Measurements from ENCODE around the gene KIAA0753. TPM values are rescaled to one million over a fixed set of nuclear protein-coding genes. Genes with fewer than 3 reads are reported as not detected.

The KIAA0753 gene
- total and polyA plus RNA-seq, 9 donors: 12.1 to 32.3 (median 19.2) TPM

- DNase-seq: no peak
- H3K9me3 ChIP-seq: no peaks in the 10 kb centered on the region
- intact Hi-C loops (cut with DNase I): loop anchor here in 1 of 4 donors (10.0 kb wide), 1 partner anchor 158 kb away; no protein-coding TSS in a partner anchor
- peaks cover 3% of the 10 kb centered on the region for H3K4me1 ChIP-seq (ENCODE audit: insufficient read depth)
- TF ChIP-seq EP300 (IDR thresholded peaks at IDR 0.05) (no peak), POLR2A (IDR thresholded peaks at IDR 0.05) (no peak)
- TF ChIP-seq, protein P1, sequence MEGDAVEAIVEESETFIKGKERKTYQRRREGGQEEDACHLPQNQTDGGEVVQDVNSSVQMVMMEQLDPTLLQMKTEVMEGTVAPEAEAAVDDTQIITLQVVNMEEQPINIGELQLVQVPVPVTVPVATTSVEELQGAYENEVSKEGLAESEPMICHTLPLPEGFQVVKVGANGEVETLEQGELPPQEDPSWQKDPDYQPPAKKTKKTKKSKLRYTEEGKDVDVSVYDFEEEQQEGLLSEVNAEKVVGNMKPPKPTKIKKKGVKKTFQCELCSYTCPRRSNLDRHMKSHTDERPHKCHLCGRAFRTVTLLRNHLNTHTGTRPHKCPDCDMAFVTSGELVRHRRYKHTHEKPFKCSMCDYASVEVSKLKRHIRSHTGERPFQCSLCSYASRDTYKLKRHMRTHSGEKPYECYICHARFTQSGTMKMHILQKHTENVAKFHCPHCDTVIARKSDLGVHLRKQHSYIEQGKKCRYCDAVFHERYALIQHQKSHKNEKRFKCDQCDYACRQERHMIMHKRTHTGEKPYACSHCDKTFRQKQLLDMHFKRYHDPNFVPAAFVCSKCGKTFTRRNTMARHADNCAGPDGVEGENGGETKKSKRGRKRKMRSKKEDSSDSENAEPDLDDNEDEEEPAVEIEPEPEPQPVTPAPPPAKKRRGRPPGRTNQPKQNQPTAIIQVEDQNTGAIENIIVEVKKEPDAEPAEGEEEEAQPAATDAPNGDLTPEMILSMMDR (IDR thresholded peaks at IDR 0.05): no peak
- H3K4me3 ChIP-seq: no peak overlapping the region
- H3K27me3 ChIP-seq: no peaks in the 10 kb centered on the region
- WGBS, 3 donors: 94 to 95% (median 94%) methylated on average over 3 of the region's 3 CpGs
- no peaks in the 10 kb centered on the region for H3K36me3 ChIP-seq
- H3K27ac ChIP-seq: no peak overlapping the region
Observed at GRCh38 chr17:6633263-6633662, 7.2 kb downstream of the KIAA0753 start.

GRCh38 chr17:6632530-6632929, 8.0 kb downstream of the KIAA0753 start:
- H3K36me3 ChIP-seq: no peaks in the 10 kb centered on the region
- no peaks in the 10 kb centered on the region for H3K9me3 ChIP-seq
- DNase-seq: no peak
- no peak overlapping the region for H3K27ac ChIP-seq
- intact Hi-C loops (cut with DNase I): loop anchor here in 1 of 4 donors (10.0 kb wide), 1 partner anchor 158 kb away; no protein-coding TSS in a partner anchor
- TF ChIP-seq POLR2A (IDR thresholded peaks at IDR 0.05) (no peak), EP300 (IDR thresholded peaks at IDR 0.05) (no peak)
- TF ChIP-seq, protein P1 (IDR thresholded peaks at IDR 0.05): no peak
- no peaks in the 10 kb centered on the region for H3K4me1 ChIP-seq (ENCODE audit: insufficient read depth)
- H3K27me3 ChIP-seq: no peaks in the 10 kb centered on the region
- H3K4me3 ChIP-seq: no peak overlapping the region

- Histone ChIP-seq H3K36me3 (no peaks in the 10 kb centered on the region), H3K27me3 (no peaks in the 10 kb centered on the region), H3K27ac (no peak overlapping the region), H3K4me3 (no peak overlapping the region), H3K9me3 (no peaks in the 10 kb centered on the region), H3K4me1 (ENCODE audit: insufficient read depth) (no peaks in the 10 kb centered on the region)
- 95 to 100% (median 100%) methylated on average over 1 of the region's 1 CpG for WGBS, 3 donors
- no peak for DNase-seq
- TF ChIP-seq POLR2A (IDR thresholded peaks at IDR 0.05) (no peak), EP300 (IDR thresholded peaks at IDR 0.05) (no peak)
- TF ChIP-seq, protein P1 (IDR thresholded peaks at IDR 0.05): no peak
- intact Hi-C loops (cut with DNase I): loop anchor here in 1 of 4 donors (10.0 kb wide), 1 partner anchor 156 kb away; no protein-coding TSS in a partner anchor
Observed at GRCh38 chr17:6630390-6630789, 10.1 kb downstream of the KIAA0753 start.

GRCh38 chr17:6627019-6627418, 13.5 kb downstream of the KIAA0753 start:
- Histone ChIP-seq H3K36me3 (no peaks in the 10 kb centered on the region), H3K9me3 (no peaks in the 10 kb centered on the region), H3K4me1 (ENCODE audit: insufficient read depth) (no peaks in the 10 kb centered on the region), H3K27ac (no peak overlapping the region), H3K27me3 (no peaks in the 10 kb centered on the region), H3K4me3 (no peak overlapping the region)
- WGBS, 3 donors: 39 to 44% (median 44%) methylated on average over 1 of the region's 1 CpG
- intact Hi-C loops (cut with DNase I): no loop called here
- TF ChIP-seq, protein P1 (IDR thresholded peaks at IDR 0.05): no peak
- TF ChIP-seq POLR2A (IDR thresholded peaks at IDR 0.05): no peak
- TF ChIP-seq EP300 (IDR thresholded peaks at IDR 0.05): no peak
- no peak for DNase-seq
